Measurements from ENCODE around the gene ADCY7. TPM values are rescaled to one million over a fixed set of nuclear protein-coding genes. Genes with fewer than 3 reads are reported as not detected.

ADCY7 gene
- total RNA-seq: 9.9 and 21.5 TPM in 2 replicates

DNA sequence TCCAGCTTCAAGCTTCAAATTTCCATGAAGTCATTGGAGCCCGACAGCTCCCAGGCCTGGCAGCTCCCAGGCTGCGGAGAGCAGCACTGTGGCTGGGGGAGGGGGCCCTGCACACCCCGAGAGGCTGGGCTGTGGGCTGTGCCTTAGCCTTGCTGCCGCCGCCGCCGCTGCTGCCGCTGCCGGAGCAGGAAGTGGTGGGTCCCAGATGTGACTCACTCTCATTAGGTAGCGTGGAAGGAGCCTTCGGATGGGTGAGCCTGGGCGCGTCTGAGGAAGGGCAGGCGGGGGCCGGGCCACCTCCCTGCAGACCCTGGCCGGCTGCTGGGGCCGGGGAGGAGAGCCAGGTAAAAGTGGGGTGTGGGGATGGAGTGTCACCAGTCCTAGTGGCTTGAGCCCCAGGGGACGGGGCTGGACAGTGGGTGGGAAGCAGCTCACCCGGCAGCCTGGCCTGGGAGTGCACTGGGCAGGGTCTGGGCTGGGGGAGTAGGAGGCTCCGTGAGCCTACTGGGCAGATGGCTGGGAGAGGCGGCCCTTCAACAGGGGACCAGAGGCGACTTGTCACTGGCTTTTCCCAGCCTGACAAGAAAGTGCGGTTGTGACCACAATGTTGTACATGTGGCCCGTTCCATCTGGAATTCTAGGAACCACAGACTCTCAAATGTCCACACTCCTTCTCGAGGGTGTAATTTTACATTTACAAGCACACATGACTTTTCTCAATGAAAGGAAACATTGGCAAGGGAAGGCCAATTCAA is at the start of gene ADCY7:
Gene ADCY7 (plus strand): TSS at position 215 of the 755 bp plus-strand sequence. CDS start 21,629 bp downstream, outside the sequence.

Other genes starting within 250 kb of the ADCY7 start
- gene CNEP1R1, start 241.3 kb upstream of the ADCY7 start, total RNA-seq: 22.5 and 74.4 TPM in 2 replicates
- gene HEATR3, start 200.6 kb upstream of the ADCY7 start, total RNA-seq: 20.7 and 27.8 TPM in 2 replicates
- gene TENT4B, start 113.2 kb upstream of the ADCY7 start, total RNA-seq: 7.4 and 7.6 TPM in 2 replicates
- 21.7 and 36.1 TPM in 2 replicates for gene BRD7, start 102.4 kb downstream of the ADCY7 start, total RNA-seq